ENCODE results near the gene PROSER1. TPM values are rescaled to one million over a fixed set of nuclear protein-coding genes. Genes with fewer than 3 reads are reported as not detected.

Gene PROSER1
- total and polyA plus RNA-seq, 10 of the 15 experiments (the other 5 are each of a cell fraction or from before 2014, with no cell fraction given) = 14.3 to 66.0 (median 26.9) TPM

- TF ChIP-seq BCL3 (IDR thresholded peaks at IDR 0.05; ENCODE audit: borderline replicate concordance, insufficient read depth, low read depth, low read length, poor library complexity, severe bottlenecking) (no peak), GATAD2B (conservative IDR thresholded peaks at IDR 0.05; ENCODE audit: low read depth) (0 out of 2 replicates have a peak, but pooled peaks have one; percentile 40), CBX3 (IDR thresholded peaks at IDR 0.05; ENCODE audit: borderline replicate concordance, low read depth) (no peak), FOXK2 (IDR thresholded peaks at IDR 0.05) (no peak), PBX3 (IDR thresholded peaks at IDR 0.05; ENCODE audit: insufficient replicate concordance, low read depth, low read length) (no peak)
Observed at GRCh38 chr13:39037410-39037879, 444 bp downstream of the PROSER1 start (continued).

- Histone ChIP-seq H3K27me3 (replicated peaks in 1 of 2; ENCODE audit: control insufficient read depth in 2 of 2, insufficient read depth in 2 of 2, low read length in 1 of 2) (no peaks in the 10 kb centered on the region), H4K20me1 (ENCODE audit: control insufficient read depth, insufficient read depth) (no peaks in the 10 kb centered on the region), H3K4me2 (ENCODE audit: control insufficient read depth, insufficient read depth) (peak overlapping the region; percentile 5), H3K9me3 (replicated peaks; ENCODE audit: control insufficient read depth, insufficient read depth, low read length) (no peaks in the 10 kb centered on the region), H3K79me2 (ENCODE audit: control insufficient read depth, insufficient read depth, low read length) (peaks cover 81% of the 10 kb centered on the region), H3K27ac (ENCODE audit: control insufficient read depth, insufficient read depth) (peak overlapping the region; percentile 93), H2AFZ (ENCODE audit: control insufficient read depth, low read depth, low read length) (peak overlapping the region; percentile 13; the same call in 1 of the 2 replicates), H3K9ac (ENCODE audit: control insufficient read depth, insufficient read depth, low read length) (peak overlapping the region; percentile 94), H3K36me3 (ENCODE audit: control insufficient read depth in 2 of 2, insufficient read depth in 2 of 2, low read length in 1 of 2) (0 out of 4 replicates have a peak, but pooled peaks cover 0 to 4% of the 10 kb centered on the region in 2 experiments), H3K4me3 (peak overlapping the region; percentile 95), H3K4me1 (ENCODE audit: control insufficient read depth, insufficient read depth, low read length) (peaks cover 5% of the 10 kb centered on the region)
- in situ Hi-C loops (cut with MboI) (no loop called here), intact Hi-C loops (cut with micrococcal nuclease; ENCODE audit: unreplicated experiment) (loop anchor here (10.0 kb wide), 1 partner anchor 691 kb away; the partner anchor contains the start of gene UFM1)
- BruUV-seq (replicated peaks) = no TSS peak
- RAD21 ChIA-PET (ENCODE audit: unreplicated experiment) = interaction anchor here (2.4 kb wide), 1 partner anchor 18 kb away, joined by 12 read pairs; no protein-coding TSS in a partner anchor
- POLR2A ChIA-PET = interaction anchor here (0.6 to 1.2 kb wide), 2 partner anchors 16 to 487 kb away, joined by 3 to 8 read pairs; no protein-coding TSS in a partner anchor
- TF ChIP-seq NR2F1 (conservative IDR thresholded peaks at IDR 0.05) (no peak), CREB1 (IDR thresholded peaks at IDR 0.05; ENCODE audit: low read depth) (peak; percentile 54; the same call in 1 of the 2 replicates), NR2C2 (IDR thresholded peaks at IDR 0.05; ENCODE audit: borderline replicate concordance, control insufficient read depth, insufficient read length, low read depth) (no peak), NR2C1 (IDR thresholded peaks at IDR 0.05) (no peak)
- WGBS (ENCODE audit: insufficient coverage, insufficient replicate concordance, low lambda C conversion rate, missing lambda C conversion rate) = under 1% methylated on average over 9 of the region's 9 CpGs
- CTCF ChIA-PET = interaction anchor here (0.9 to 2.7 kb wide), 5 partner anchors 10 to 21 kb away, joined by 3 to 11 read pairs (median 4); no protein-coding TSS in a partner anchor
- FAIRE-seq (no peak), ATAC-seq (no peak), DNase-seq (ENCODE audit: low read depth, low spot score) (no peak)
- SMC1A ChIA-PET (ENCODE audit: uncharacterized antibody, unreplicated experiment) = interaction anchor here (1.0 to 1.6 kb wide), 5 partner anchors 12 to 570 kb away, joined by 3 to 8 read pairs (median 3); no protein-coding TSS in a partner anchor
Observed at GRCh38 chr13:39036212-39036611, 1.7 kb downstream of the PROSER1 start.

Measured in GM12878 (cell line).